Prostate gland (tissue), 2 donors: ENCODE data around the gene MICU1.

Experiments
- CTCF ChIP-seq, 4 experiments: fragments of 200-600 bp in 2 of 4; fragments of 450-650 bp in 2 of 4; sonication (generic) in 2 of 4; IDR thresholded peaks; 1 replicate in 3 of 4; 2 replicates in 1 of 4; pipeline ENCODE4 v1.5.1; 2016 to 2019; ENCODE audit warnings: antibody characterized with exemption in 4 of 4, mild to moderate bottlenecking in 2 of 4, moderate library complexity in 2 of 4
- POLR2AphosphoS5 ChIP-seq: sonication (generic); formaldehyde crosslinking; IDR thresholded peaks from one replicate; pipeline ENCODE4 v1.6.1; 2017; ENCODE audit warnings: antibody characterized with exemption

GRCh38 chr10:72445851-72446250, 180.0 kb downstream of the MICU1 start:
- TF ChIP-seq CTCF (IDR thresholded peaks at IDR 0.05) (no peak), POLR2AphosphoS5 (no peak)
